HEK293T (cell line): Measurements from ENCODE around the gene LARGE2.
"Not testable (repeated sequence)": the region's sequence is repeated elsewhere in the genome, so short reads cannot be mapped to it uniquely, and the experiment has no call there.

Experiments used
- CTBP1 ChIP-seq: fragments of 450-650 bp; IDR thresholded peaks from 2 replicates; pipeline ENCODE4 v1.6.1; 2016; ENCODE audit warnings: borderline replicate concordance
- FOXM1 ChIP-seq: fragments of 450-650 bp; IDR thresholded peaks from 2 replicates; pipeline ENCODE4 v1.6.1; 2017; ENCODE audit warnings: mild to moderate bottlenecking, borderline replicate concordance

DNA sequence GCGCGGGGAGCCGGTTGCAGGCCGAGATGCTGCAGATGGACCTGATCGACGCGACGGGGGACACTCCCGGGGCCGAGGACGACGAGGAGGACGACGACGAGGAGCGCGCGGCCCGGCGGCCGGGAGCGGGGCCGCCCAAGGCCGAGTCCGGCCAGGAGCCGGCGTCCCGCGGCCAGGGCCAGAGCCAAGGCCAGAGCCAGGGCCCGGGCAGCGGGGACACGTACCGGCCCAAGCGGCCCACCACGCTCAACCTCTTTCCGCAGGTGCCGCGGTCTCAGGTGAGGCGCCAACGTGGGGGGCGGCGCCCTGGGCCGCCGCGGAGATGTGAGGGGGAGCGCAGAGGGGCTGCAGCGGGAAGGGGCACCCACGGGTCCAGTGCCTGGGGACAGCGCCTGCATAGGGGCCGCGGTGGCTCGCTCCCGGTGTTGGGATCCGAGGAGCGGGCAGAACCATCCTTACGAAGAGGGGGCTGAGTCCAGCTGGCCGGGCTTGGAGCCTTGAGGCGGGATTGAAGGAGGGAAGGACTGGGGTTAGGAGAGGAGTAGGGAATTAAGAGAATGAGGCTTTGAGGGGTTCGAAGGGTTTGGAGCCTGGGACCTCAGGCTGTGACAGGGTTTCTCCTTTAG is 22.2 kb upstream of the LARGE2 start:
- TF ChIP-seq FOXM1, CTBP1: not testable (repeated sequence)
